MM.1S (cell line): Measurements from ENCODE around the gene HMGN3.

Source experiments
- DNase-seq: peaks from one replicate; pipeline ENCODE4 v3.0.0-alpha.2; 2015
- H2AFZ ChIP-seq: fragments of 300-600 bp; sonication (generic); 2 replicates; pipeline ENCODE4 v1.6.0; 2016; ENCODE audit warnings: antibody characterized with exemption, low read length
- H3F3A ChIP-seq: fragments of 300-600 bp; sonication (generic); 2 replicates; pipeline ENCODE4 v1.6.1; 2016; ENCODE audit warnings: mild to moderate bottlenecking, antibody characterized with exemption, low read length, moderate library complexity, mixed read lengths; ENCODE audit not compliant: insufficient read depth
- H3K27ac ChIP-seq: fragments of 300-600 bp; sonication (generic); 2 replicates; pipeline ENCODE4 v1.5.1; 2016; ENCODE audit warnings: mild to moderate bottlenecking, low read length
- H3K27me3 ChIP-seq: fragments of 300-600 bp; sonication (generic); replicated peaks from 2 replicates; pipeline ENCODE4 v1.6.0; 2016; ENCODE audit warnings: low read length; ENCODE audit not compliant: insufficient read depth
- H3K36me3 ChIP-seq: fragments of 300-600 bp; sonication (generic); replicated peaks from 2 replicates; pipeline ENCODE4 v1.6.1; 2016; ENCODE audit warnings: mild to moderate bottlenecking, low read length, mixed read lengths; ENCODE audit not compliant: insufficient read depth
- H3K4me1 ChIP-seq: fragments of 300-600 bp; sonication (generic); 2 replicates; pipeline ENCODE4 v1.6.1; 2016; ENCODE audit warnings: low read length, mixed read lengths
- H3K4me2 ChIP-seq: fragments of 300-600 bp; sonication (generic); 2 replicates; pipeline ENCODE4 v1.6.0; 2016; ENCODE audit warnings: low read depth, low read length
- H3K4me3 ChIP-seq: fragments of 300-600 bp; sonication (generic); 2 replicates; pipeline ENCODE4 v1.5.1; 2016; ENCODE audit warnings: low read length, mixed read lengths
- H3K79me2 ChIP-seq: fragments of 300-600 bp; sonication (generic); 2 replicates; pipeline ENCODE4 v1.6.1; 2016; ENCODE audit warnings: mixed run types, low read length, mixed read lengths
- H3K9ac ChIP-seq: fragments of 300-600 bp; sonication (generic); 2 replicates; pipeline ENCODE4 v1.6.1; 2016; ENCODE audit warnings: low read length, mixed read lengths
- H3K9me2 ChIP-seq: fragments of 300-600 bp; sonication (generic); replicated peaks from 2 replicates; pipeline ENCODE4 v1.6.1; 2016; ENCODE audit warnings: mild to moderate bottlenecking, low read length, mixed read lengths; ENCODE audit not compliant: insufficient read depth
- H3K9me3 ChIP-seq: fragments of 300-600 bp; sonication (generic); replicated peaks from 2 replicates; pipeline ENCODE4 v1.6.1; 2016; ENCODE audit warnings: mild to moderate bottlenecking, low read length, mixed read lengths; ENCODE audit not compliant: insufficient read depth
- H4K20me1 ChIP-seq: fragments of 300-600 bp; sonication (generic); 2 replicates; pipeline ENCODE4 v1.6.1; 2016; ENCODE audit warnings: mild to moderate bottlenecking, low read length, moderate library complexity, mixed read lengths; ENCODE audit not compliant: insufficient read depth
- EZH2 ChIP-seq: fragments of 300-600 bp; sonication (generic); optimal IDR thresholded peaks from 2 replicates; pipeline ENCODE3; 2017; ENCODE audit warnings: low read depth, mild to moderate bottlenecking, antibody characterized with exemption, low read length, mixed read lengths
- EZH2phosphoT487 ChIP-seq: fragments of 300-600 bp; sonication (generic); IDR thresholded peaks from 2 replicates; pipeline ENCODE4 v1.6.1; 2018; ENCODE audit warnings: antibody characterized with exemption, low read length
- TF ChIP-seq, protein P1 (sequence below): fragments of 300-600 bp; sonication (generic); IDR thresholded peaks from 2 replicates; pipeline ENCODE4 v1.5.1; 2016; ENCODE audit warnings: antibody characterized with exemption, low read length, mixed read lengths

The HMGN3 gene

DNA sequence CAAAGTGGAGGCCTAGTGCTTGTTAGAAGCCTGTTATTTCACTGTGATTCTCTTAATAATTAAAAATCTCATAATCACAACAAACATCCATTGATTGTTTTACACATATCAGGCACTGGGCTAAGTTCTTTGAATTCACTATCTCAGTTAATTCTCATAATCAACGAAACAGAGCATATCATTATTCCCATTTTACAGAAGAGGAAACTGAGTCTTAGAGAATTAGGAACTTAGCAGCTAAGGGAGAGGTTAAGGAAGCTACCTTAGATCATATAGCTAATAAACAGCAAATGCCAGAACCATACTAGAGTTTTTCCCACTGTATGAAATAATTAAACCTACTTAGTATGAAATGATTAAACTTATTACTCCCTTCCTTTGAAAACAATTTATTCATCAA, 7.0 kb downstream of the HMGN3 start:
- no peak overlapping the region for H3K9ac ChIP-seq
- peaks cover 99% of the 10 kb centered on the region for H3K79me2 ChIP-seq
- H3K9me2 ChIP-seq, result no peaks in the 10 kb centered on the region
- no peak for DNase-seq
- H2AFZ ChIP-seq, result no peak overlapping the region
- H3K9me3 ChIP-seq, result no peaks in the 10 kb centered on the region
- no peak overlapping the region for H3K4me3 ChIP-seq
- H3K27ac ChIP-seq, result no peak overlapping the region
- no peak overlapping the region for H3K4me2 ChIP-seq
- TF ChIP-seq EZH2, result no peak
- peaks cover 5% of the 10 kb centered on the region; the same call in 1 of the 2 replicates for H3K4me1 ChIP-seq
- H3K36me3 ChIP-seq, result 0 out of 2 replicates have a peak, but pooled peaks cover 4% of the 10 kb centered on the region
- no peaks in the 10 kb centered on the region for H3F3A ChIP-seq
- no peaks in the 10 kb centered on the region for H3K27me3 ChIP-seq
- H4K20me1 ChIP-seq, result peaks cover 6% of the 10 kb centered on the region; the same call in 1 of the 2 replicates

- Histone ChIP-seq H2AFZ (no peak overlapping the region), H3K27me3 (no peaks in the 10 kb centered on the region), H3K4me3 (no peak overlapping the region), H4K20me1 (peaks cover 6% of the 10 kb centered on the region; the same call in 1 of the 2 replicates), H3K9me2 (no peaks in the 10 kb centered on the region), H3K27ac (no peak overlapping the region), H3K9ac (no peak overlapping the region), H3K4me2 (no peak overlapping the region), H3K9me3 (no peaks in the 10 kb centered on the region), H3F3A (no peaks in the 10 kb centered on the region), H3K4me1 (no peaks in the 10 kb centered on the region), H3K36me3 (0 out of 2 replicates have a peak, but pooled peaks cover 4% of the 10 kb centered on the region), H3K79me2 (peaks cover 99% of the 10 kb centered on the region)
- TF ChIP-seq, protein P1, sequence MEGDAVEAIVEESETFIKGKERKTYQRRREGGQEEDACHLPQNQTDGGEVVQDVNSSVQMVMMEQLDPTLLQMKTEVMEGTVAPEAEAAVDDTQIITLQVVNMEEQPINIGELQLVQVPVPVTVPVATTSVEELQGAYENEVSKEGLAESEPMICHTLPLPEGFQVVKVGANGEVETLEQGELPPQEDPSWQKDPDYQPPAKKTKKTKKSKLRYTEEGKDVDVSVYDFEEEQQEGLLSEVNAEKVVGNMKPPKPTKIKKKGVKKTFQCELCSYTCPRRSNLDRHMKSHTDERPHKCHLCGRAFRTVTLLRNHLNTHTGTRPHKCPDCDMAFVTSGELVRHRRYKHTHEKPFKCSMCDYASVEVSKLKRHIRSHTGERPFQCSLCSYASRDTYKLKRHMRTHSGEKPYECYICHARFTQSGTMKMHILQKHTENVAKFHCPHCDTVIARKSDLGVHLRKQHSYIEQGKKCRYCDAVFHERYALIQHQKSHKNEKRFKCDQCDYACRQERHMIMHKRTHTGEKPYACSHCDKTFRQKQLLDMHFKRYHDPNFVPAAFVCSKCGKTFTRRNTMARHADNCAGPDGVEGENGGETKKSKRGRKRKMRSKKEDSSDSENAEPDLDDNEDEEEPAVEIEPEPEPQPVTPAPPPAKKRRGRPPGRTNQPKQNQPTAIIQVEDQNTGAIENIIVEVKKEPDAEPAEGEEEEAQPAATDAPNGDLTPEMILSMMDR, result no peak
- TF ChIP-seq EZH2phosphoT487 (no peak), EZH2 (no peak)
- DNase-seq, result no peak
Observed at GRCh38 chr6:79226660-79227059, 7.8 kb downstream of the HMGN3 start.

- Histone ChIP-seq H3K4me2 (no peak overlapping the region), H3F3A (no peaks in the 10 kb centered on the region), H3K9me3 (no peaks in the 10 kb centered on the region), H3K9ac (no peak overlapping the region), H3K4me1 (no peaks in the 10 kb centered on the region), H3K9me2 (no peaks in the 10 kb centered on the region), H3K27ac (no peak overlapping the region), H3K36me3 (0 out of 2 replicates have a peak, but pooled peaks cover 4% of the 10 kb centered on the region), H4K20me1 (peaks cover 6% of the 10 kb centered on the region; the same call in 1 of the 2 replicates), H2AFZ (no peak overlapping the region), H3K79me2 (peaks cover 99% of the 10 kb centered on the region), H3K27me3 (no peaks in the 10 kb centered on the region), H3K4me3 (no peak overlapping the region)
- DNase-seq, result no peak
- no peak for TF ChIP-seq EZH2phosphoT487
- no peak for TF ChIP-seq EZH2
- TF ChIP-seq, protein P1, result no peak
Observed at GRCh38 chr6:79225717-79226599, 8.5 kb downstream of the HMGN3 start.
